GM23248 (cell line): ENCODE measurements around the gene RALY. TPM values are rescaled to one million over a fixed set of nuclear protein-coding genes. Genes with fewer than 3 reads are reported as not detected.

Source experiments
- DNase-seq: peaks from one replicate; pipeline ENCODE4 v3.0.0-alpha.2; 2015
- H2AFZ ChIP-seq: fragments of 200-600 bp; sonication (generic); 2 replicates; pipeline ENCODE4 v1.6.1; 2016; ENCODE audit warnings: antibody characterized with exemption
- H3F3A ChIP-seq: fragments of 200-600 bp; sonication (generic); 2 replicates; pipeline ENCODE4 v1.6.1; 2016; ENCODE audit warnings: mild to moderate bottlenecking, antibody characterized with exemption, mixed run types; ENCODE audit not compliant: insufficient read depth
- H3K27ac ChIP-seq: fragments of 200-600 bp; sonication (generic); 2 replicates; pipeline ENCODE4 v1.5.1; 2016; ENCODE audit warnings: mild to moderate bottlenecking
- H3K27me3 ChIP-seq: fragments of 200-600 bp; sonication (generic); replicated peaks from 2 replicates; pipeline ENCODE4 v1.6.1; 2016; ENCODE audit warnings: mild to moderate bottlenecking; ENCODE audit not compliant: insufficient read depth
- H3K36me3 ChIP-seq: fragments of 200-600 bp; sonication (generic); 2 replicates; pipeline ENCODE4 v1.6.1; 2016; ENCODE audit warnings: low read depth, mild to moderate bottlenecking
- H3K4me1 ChIP-seq: fragments of 200-600 bp; sonication (generic); 2 replicates; pipeline ENCODE4 v1.6.1; 2016; ENCODE audit warnings: mild to moderate bottlenecking; ENCODE audit not compliant: insufficient read depth
- H3K4me2 ChIP-seq: fragments of 200-600 bp; sonication (generic); one replicate; pipeline ENCODE4 v1.6.1; 2016; ENCODE audit warnings: mild to moderate bottlenecking; ENCODE audit not compliant: unreplicated experiment
- H3K4me3 ChIP-seq: fragments of 200-600 bp; sonication (generic); 2 replicates; pipeline ENCODE4 v1.5.1; 2016; ENCODE audit warnings: mild to moderate bottlenecking
- H3K79me2 ChIP-seq: fragments of 200-600 bp; sonication (generic); 2 replicates; pipeline ENCODE4 v1.6.1; 2016; ENCODE audit warnings: mild to moderate bottlenecking; ENCODE audit not compliant: insufficient read depth
- H3K9ac ChIP-seq: fragments of 200-600 bp; sonication (generic); 2 replicates; pipeline ENCODE4 v1.6.1; 2016; ENCODE audit warnings: mild to moderate bottlenecking
- H3K9me2 ChIP-seq: fragments of 200-600 bp; sonication (generic); 2 replicates; pipeline ENCODE4 v1.6.1; 2016; ENCODE audit warnings: mixed run types, mild to moderate bottlenecking, moderate library complexity; ENCODE audit not compliant: insufficient read depth
- H3K9me3 ChIP-seq: fragments of 200-600 bp; sonication (generic); one replicate; pipeline ENCODE4 v1.6.1; 2017; ENCODE audit warnings: low read depth
- H4K20me1 ChIP-seq: fragments of 200-600 bp; sonication (generic); 2 replicates; pipeline ENCODE4 v1.6.0; 2016; ENCODE audit not compliant: insufficient read depth
- EZH2 ChIP-seq: fragments of 200-600 bp; sonication (generic); IDR thresholded peaks from 2 replicates; pipeline ENCODE4 v1.6.1; 2018; ENCODE audit warnings: antibody characterized with exemption, mild to moderate bottlenecking; ENCODE audit not compliant: insufficient read depth, poor library complexity, severe bottlenecking
- EZH2phosphoT487 ChIP-seq: fragments of 200-600 bp; sonication (generic); IDR thresholded peaks from 2 replicates; pipeline ENCODE4 v1.6.1; 2018; ENCODE audit warnings: antibody characterized with exemption, moderate library complexity, mild to moderate bottlenecking, low read depth; ENCODE audit not compliant: insufficient read depth
- WGBS, 2 experiments: methylation state at CpG; one replicate each; pipeline ENCODE4 v1.1.6; 2015 to 2017; ENCODE audit warnings: low lambda C conversion rate in 2 of 2, low coverage in 1 of 2; ENCODE audit errors: missing lambda C conversion rate in 2 of 2; 5-methylcytosine and 5-hydroxymethylcytosine counted together
- in situ Hi-C: fragments of 300-500 bp; cut with MboI; formaldehyde crosslinking; loops from 2 replicates; pipeline ENCODE4 v1.15.0; 2020
- polyA plus RNA-seq: library from polyadenylated mRNA; unstranded; fragments of >200 nt; fragmentation: Nextera tagmentation; extraction: Ambion mirVana; gene quantifications from 2 replicates; pipeline ENCODE4 v1.2.1, GENCODE V29; 2016
- total RNA-seq: library from RNA; depleted of rRNA; stranded (reverse); fragments of >200 nt; shearing (Covaris generic); gene quantifications from 2 replicates; pipeline ENCODE4 v1.2.3, GENCODE V29; 2014

RALY gene
- total and polyA plus RNA-seq, 2 experiments from 2014 or later: 66.3 to 107 TPM

GRCh38 chr20:34045930-34046725 is 52.4 kb downstream of the RALY start:
- no peaks in the 10 kb centered on the region for H3K27me3 ChIP-seq
- DNase-seq: no peak
- 0 out of 2 replicates have a peak, but pooled peaks cover 16% of the 10 kb centered on the region for H4K20me1 ChIP-seq
- WGBS, 2 experiments: 90 to 95% methylated on average over 5 of the region's 5 CpGs
- no peak overlapping the region for H2AFZ ChIP-seq
- H3K9ac ChIP-seq: no peak overlapping the region
- no peak overlapping the region for H3K4me3 ChIP-seq
- no peak overlapping the region for H3K27ac ChIP-seq
- H3K9me3 ChIP-seq: no peaks in the 10 kb centered on the region
- no peaks in the 10 kb centered on the region for H3K9me2 ChIP-seq
- H3K4me2 ChIP-seq: no peak overlapping the region
- TF ChIP-seq EZH2phosphoT487 (no peak), EZH2 (no peak)
- no peaks in the 10 kb centered on the region for H3K4me1 ChIP-seq
- peaks cover 99% of the 10 kb centered on the region for H3K79me2 ChIP-seq
- no peaks in the 10 kb centered on the region for H3F3A ChIP-seq
- no peaks in the 10 kb centered on the region for H3K36me3 ChIP-seq
- in situ Hi-C loops: no loop called here

GRCh38 chr20:34047010-34047687 is 53.4 kb downstream of the RALY start:
- WGBS, 2 experiments: 97 to 98% methylated on average over 7 of the region's 7 CpGs
- Histone ChIP-seq H3K27ac (no peak overlapping the region), H3K9ac (no peak overlapping the region), H2AFZ (no peak overlapping the region), H4K20me1 (0 out of 2 replicates have a peak, but pooled peaks cover 17% of the 10 kb centered on the region), H3K4me3 (no peak overlapping the region), H3K36me3 (no peaks in the 10 kb centered on the region), H3K27me3 (no peaks in the 10 kb centered on the region), H3K9me2 (no peaks in the 10 kb centered on the region), H3K9me3 (no peaks in the 10 kb centered on the region), H3K4me2 (no peak overlapping the region), H3K4me1 (no peaks in the 10 kb centered on the region), H3F3A (no peaks in the 10 kb centered on the region), H3K79me2 (peaks cover 99% of the 10 kb centered on the region)
- TF ChIP-seq EZH2phosphoT487: no peak
- TF ChIP-seq EZH2: no peak
- no peak for DNase-seq
- in situ Hi-C loops: no loop called here

GRCh38 chr20:34047917-34048316 is 54.2 kb downstream of the RALY start:
- Histone ChIP-seq H3K9me2 (no peaks in the 10 kb centered on the region), H3K9ac (no peak overlapping the region), H3K27me3 (no peaks in the 10 kb centered on the region), H3K9me3 (no peaks in the 10 kb centered on the region), H3K79me2 (peaks cover 99% of the 10 kb centered on the region), H3K4me2 (no peak overlapping the region), H2AFZ (no peak overlapping the region), H3K4me3 (no peak overlapping the region), H3K36me3 (no peaks in the 10 kb centered on the region), H3F3A (no peaks in the 10 kb centered on the region), H3K4me1 (no peaks in the 10 kb centered on the region), H4K20me1 (0 out of 2 replicates have a peak, but pooled peaks cover 17% of the 10 kb centered on the region), H3K27ac (no peak overlapping the region)
- WGBS, 2 experiments: 61 to 66% methylated on average over 4 of the region's 4 CpGs
- no peak for DNase-seq
- TF ChIP-seq EZH2phosphoT487: no peak
- in situ Hi-C loops: no loop called here

GRCh38 chr20:34049389-34049788 is 55.7 kb downstream of the RALY start:
- Histone ChIP-seq H2AFZ (no peak overlapping the region), H4K20me1 (0 out of 2 replicates have a peak, but pooled peaks cover 17% of the 10 kb centered on the region), H3K9me3 (no peaks in the 10 kb centered on the region), H3K27ac (no peak overlapping the region), H3F3A (no peaks in the 10 kb centered on the region), H3K4me1 (no peaks in the 10 kb centered on the region), H3K4me3 (no peak overlapping the region), H3K4me2 (no peak overlapping the region), H3K27me3 (no peaks in the 10 kb centered on the region), H3K9ac (no peak overlapping the region), H3K79me2 (peaks cover 98% of the 10 kb centered on the region), H3K9me2 (no peaks in the 10 kb centered on the region), H3K36me3 (no peaks in the 10 kb centered on the region)
- in situ Hi-C loops: no loop called here
- 93 to 97% methylated on average over 1 of the region's 1 CpG for WGBS, 2 experiments
- TF ChIP-seq EZH2 (no peak), EZH2phosphoT487 (no peak)
- no peak for DNase-seq
